ENCODE results near the gene PCDHA5. TPM values are rescaled to one million over a fixed set of nuclear protein-coding genes. Genes with fewer than 3 reads are reported as not detected.

The PCDHA5 gene
- total RNA-seq, 1 experiment from 2014 or later = not detected

Other genes starting within 250 kb of the PCDHA5 start
- 0.49 and 2.6 TPM in 2 replicates for gene CD14, start 188.4 kb upstream of the PCDHA5 start, total RNA-seq (2014; rRNA removed; shearing (Covaris generic); ENCODE audit: low replicate concordance)
- 5.5 and 10.7 TPM in 2 replicates for gene TMCO6, start 182.2 kb upstream of the PCDHA5 start, total RNA-seq (2014; rRNA removed; shearing (Covaris generic); ENCODE audit: low replicate concordance)
- gene NDUFA2, start 174.0 kb upstream of the PCDHA5 start, total RNA-seq (2014; rRNA removed; shearing (Covaris generic); ENCODE audit: low replicate concordance) = 86.0 and 94.5 TPM in 2 replicates
- 53.6 and 96.7 TPM in 2 replicates for gene IK, start 173.8 kb upstream of the PCDHA5 start, total RNA-seq (2014; rRNA removed; shearing (Covaris generic); ENCODE audit: low replicate concordance)
- 28.8 and 38.9 TPM in 2 replicates for gene WDR55, start 156.7 kb upstream of the PCDHA5 start, total RNA-seq (2014; rRNA removed; shearing (Covaris generic); ENCODE audit: low replicate concordance)
- 0.94 TPM in 1 of 2 replicates, not detected in the other for gene DND1, start 148.0 kb upstream of the PCDHA5 start, total RNA-seq (2014; rRNA removed; shearing (Covaris generic); ENCODE audit: low replicate concordance)
- gene HARS1, start 130.2 kb upstream of the PCDHA5 start, total RNA-seq (2014; rRNA removed; shearing (Covaris generic); ENCODE audit: low replicate concordance) = 96.9 and 116 TPM in 2 replicates
- gene HARS2, start 130.2 kb upstream of the PCDHA5 start, total RNA-seq (2014; rRNA removed; shearing (Covaris generic); ENCODE audit: low replicate concordance) = 41.8 and 50.1 TPM in 2 replicates
- 72.7 and 90.9 TPM in 2 replicates for gene ZMAT2, start 121.2 kb upstream of the PCDHA5 start, total RNA-seq (2014; rRNA removed; shearing (Covaris generic); ENCODE audit: low replicate concordance)
- gene PCDHA1, start 35.5 kb upstream of the PCDHA5 start, total RNA-seq (2014; rRNA removed; shearing (Covaris generic); ENCODE audit: low replicate concordance) = 0.10 TPM in 1 of 2 replicates, not detected in the other
- 0.44 TPM in 1 of 2 replicates, not detected in the other for gene PCDHA2, start 26.8 kb upstream of the PCDHA5 start, total RNA-seq (2014; rRNA removed; shearing (Covaris generic); ENCODE audit: low replicate concordance)
- not detected in 2 replicates for gene PCDHA3, start 20.6 kb upstream of the PCDHA5 start, total RNA-seq (2014; rRNA removed; shearing (Covaris generic); ENCODE audit: low replicate concordance)
- gene PCDHA4, start 14.5 kb upstream of the PCDHA5 start, total RNA-seq (2014; rRNA removed; shearing (Covaris generic); ENCODE audit: low replicate concordance) = not detected in 2 replicates
- 0.86 TPM in 1 of 2 replicates, not detected in the other for gene PCDHA6, start 6.3 kb downstream of the PCDHA5 start, total RNA-seq (2014; rRNA removed; shearing (Covaris generic); ENCODE audit: low replicate concordance)
- gene PCDHA7, start 12.7 kb downstream of the PCDHA5 start, total RNA-seq (2014; rRNA removed; shearing (Covaris generic); ENCODE audit: low replicate concordance) = 0.10 TPM in 1 of 2 replicates, not detected in the other
- gene PCDHA8, start 19.6 kb downstream of the PCDHA5 start, total RNA-seq (2014; rRNA removed; shearing (Covaris generic); ENCODE audit: low replicate concordance) = not detected in 2 replicates
- not detected in 2 replicates for gene PCDHA9, start 26.8 kb downstream of the PCDHA5 start, total RNA-seq (2014; rRNA removed; shearing (Covaris generic); ENCODE audit: low replicate concordance)
- gene PCDHA10, start 34.3 kb downstream of the PCDHA5 start, total RNA-seq (2014; rRNA removed; shearing (Covaris generic); ENCODE audit: low replicate concordance) = not detected in 2 replicates
- not detected in 2 replicates for gene PCDHA11, start 47.3 kb downstream of the PCDHA5 start, total RNA-seq (2014; rRNA removed; shearing (Covaris generic); ENCODE audit: low replicate concordance)
- not detected in 2 replicates for gene PCDHA12, start 53.7 kb downstream of the PCDHA5 start, total RNA-seq (2014; rRNA removed; shearing (Covaris generic); ENCODE audit: low replicate concordance)
- not detected in 2 replicates for gene PCDHA13, start 60.5 kb downstream of the PCDHA5 start, total RNA-seq (2014; rRNA removed; shearing (Covaris generic); ENCODE audit: low replicate concordance)
- not detected in 2 replicates for gene PCDHAC1, start 104.7 kb downstream of the PCDHA5 start, total RNA-seq (2014; rRNA removed; shearing (Covaris generic); ENCODE audit: low replicate concordance)
- gene PCDHAC2, start 144.9 kb downstream of the PCDHA5 start, total RNA-seq (2014; rRNA removed; shearing (Covaris generic); ENCODE audit: low replicate concordance) = 0.07 TPM in 1 of 2 replicates, not detected in the other
- gene PCDHB1, start 229.8 kb downstream of the PCDHA5 start, total RNA-seq (2014; rRNA removed; shearing (Covaris generic); ENCODE audit: low replicate concordance) = not detected in 2 replicates

Measured in MG63 (cell line).